Measurements from ENCODE around the gene IBA57. TPM values are rescaled to one million over a fixed set of nuclear protein-coding genes. Genes with fewer than 3 reads are reported as not detected.
"Not testable (repeated sequence)": the region's sequence is repeated elsewhere in the genome, so short reads cannot be mapped to it uniquely, and the experiment has no call there.

Gene IBA57
- polyA plus RNA-seq, 1 donor = 5.3 TPM

- peak; percentile 61 for DNase-seq
Measured at GRCh38 chr1:228212966-228213844, 47.6 kb downstream of the IBA57 start.

- DNase-seq = no peak
Measured at GRCh38 chr1:228213917-228214808, 48.6 kb downstream of the IBA57 start.

GRCh38 chr1:228214921-228215662 is 49.5 kb downstream of the IBA57 start:
- no peak for DNase-seq

GRCh38 chr1:228215663-228216116 is 50.1 kb downstream of the IBA57 start:
- DNase-seq = no peak

DNA sequence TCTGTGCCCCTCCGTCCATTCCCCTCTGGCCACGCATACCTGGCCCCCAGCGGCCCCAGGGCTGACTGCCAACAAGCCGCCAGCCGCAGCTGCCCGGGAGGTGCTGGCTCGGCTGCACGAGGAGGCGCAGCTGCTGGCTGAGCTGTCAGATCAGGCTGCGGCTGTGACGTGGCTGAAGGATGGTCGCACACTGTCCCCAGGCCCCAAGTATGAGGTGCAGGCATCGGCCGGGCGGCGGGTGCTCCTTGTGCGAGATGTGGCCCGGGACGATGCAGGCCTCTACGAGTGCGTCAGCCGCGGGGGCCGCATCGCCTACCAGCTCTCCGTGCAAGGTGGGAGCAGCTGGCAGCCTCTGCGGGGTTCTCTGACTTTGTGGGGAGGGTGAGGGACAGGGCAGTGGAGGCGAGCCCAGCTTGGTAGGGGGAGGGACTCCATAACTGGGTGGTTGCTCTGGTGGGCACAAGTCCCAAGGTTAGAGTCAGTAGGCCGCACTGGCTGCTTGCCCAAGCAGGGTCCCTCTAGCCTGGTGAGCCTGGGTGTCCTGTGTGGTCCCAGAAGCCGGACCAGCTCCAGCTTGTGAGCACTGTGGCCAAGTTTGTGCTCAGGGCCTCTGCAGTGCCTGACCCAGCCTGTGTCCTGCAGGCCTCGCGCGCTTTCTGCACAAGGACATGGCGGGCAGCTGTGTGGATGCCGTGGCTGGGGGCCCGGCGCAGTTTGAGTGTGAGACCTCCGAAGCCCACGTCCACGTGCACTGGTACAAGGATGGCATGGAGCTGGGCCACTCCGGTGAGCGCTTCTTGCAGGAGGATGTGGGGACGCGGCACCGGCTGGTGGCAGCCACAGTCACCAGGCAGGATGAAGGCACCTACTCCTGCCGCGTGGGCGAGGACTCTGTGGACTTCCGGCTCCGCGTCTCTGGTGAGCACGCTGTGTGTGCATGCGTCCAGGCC is 51.0 kb downstream of the IBA57 start:
- no peak for DNase-seq

DNA sequence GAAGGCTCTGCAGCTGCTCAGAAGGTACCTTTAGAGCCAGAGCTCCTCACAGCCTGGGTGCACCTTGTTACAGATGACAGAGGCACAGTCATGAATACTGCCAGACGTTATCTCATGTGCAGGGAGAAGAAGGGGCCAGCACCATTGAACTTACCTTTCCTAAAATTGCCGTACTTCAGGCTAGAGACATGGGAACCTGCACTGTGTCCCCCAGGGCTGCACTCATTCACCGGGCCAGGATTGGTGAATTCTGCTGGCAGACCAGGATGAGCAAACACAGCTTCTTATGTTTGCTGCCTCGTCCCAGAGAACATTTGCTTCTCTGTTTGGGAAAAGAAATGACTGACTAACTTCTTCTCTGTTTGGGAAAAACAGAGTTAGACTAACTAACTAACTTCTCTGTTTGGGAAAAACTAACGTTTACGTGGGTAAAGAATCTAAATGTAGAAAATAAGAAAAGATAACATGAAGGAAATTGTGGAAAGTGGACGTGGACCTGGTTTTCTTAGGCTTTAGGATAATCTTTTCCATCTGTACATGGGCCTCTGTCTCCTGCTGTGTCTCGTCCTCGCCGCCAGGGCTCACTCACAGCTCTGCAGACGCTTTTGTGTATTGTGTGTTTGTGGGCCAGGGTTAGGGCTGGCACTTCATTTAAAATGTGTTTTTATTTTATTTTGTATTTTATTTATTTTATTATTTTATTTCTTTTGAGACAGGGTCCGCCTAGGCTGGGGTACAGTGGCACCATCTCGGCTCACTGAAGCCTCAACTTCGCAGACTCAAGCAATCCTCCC is 52.1 kb downstream of the IBA57 start:
- no peak for DNase-seq

DNA sequence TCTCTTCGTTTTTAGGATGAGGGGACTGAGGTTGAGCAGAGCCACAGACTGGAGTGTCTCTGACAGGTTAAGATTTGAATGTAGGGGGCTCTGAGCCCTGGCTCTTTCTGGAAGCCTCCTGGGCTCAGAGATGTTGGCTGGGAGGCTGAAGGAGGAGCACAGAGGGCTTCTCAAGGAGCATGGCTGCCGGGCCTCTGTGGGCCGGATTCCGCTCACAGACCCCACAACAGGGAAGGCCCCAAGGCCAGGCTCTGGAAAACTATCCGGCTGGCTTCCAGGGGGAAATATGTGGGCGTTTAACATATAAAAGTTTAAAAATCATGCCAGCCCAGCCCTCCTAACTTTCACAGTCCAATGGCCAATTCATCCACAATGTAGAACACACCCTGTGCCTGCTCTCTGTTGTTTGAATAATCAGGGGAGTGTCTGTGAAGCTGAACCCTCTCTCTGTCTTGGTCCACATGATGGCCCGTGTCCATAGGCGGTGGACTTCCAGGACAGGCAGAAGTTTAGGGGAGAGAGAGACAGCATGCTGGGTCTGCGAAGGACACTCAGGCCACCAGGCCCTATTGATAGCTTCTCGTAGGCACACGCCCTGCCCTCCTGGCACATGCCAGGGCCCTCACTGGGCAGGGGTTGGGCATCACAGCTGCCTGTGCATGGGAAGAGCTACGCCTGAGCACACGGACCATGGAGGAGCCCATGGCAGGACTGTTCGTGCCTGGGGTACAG is 53.1 kb downstream of the IBA57 start:
- DNase-seq = no peak

DNA sequence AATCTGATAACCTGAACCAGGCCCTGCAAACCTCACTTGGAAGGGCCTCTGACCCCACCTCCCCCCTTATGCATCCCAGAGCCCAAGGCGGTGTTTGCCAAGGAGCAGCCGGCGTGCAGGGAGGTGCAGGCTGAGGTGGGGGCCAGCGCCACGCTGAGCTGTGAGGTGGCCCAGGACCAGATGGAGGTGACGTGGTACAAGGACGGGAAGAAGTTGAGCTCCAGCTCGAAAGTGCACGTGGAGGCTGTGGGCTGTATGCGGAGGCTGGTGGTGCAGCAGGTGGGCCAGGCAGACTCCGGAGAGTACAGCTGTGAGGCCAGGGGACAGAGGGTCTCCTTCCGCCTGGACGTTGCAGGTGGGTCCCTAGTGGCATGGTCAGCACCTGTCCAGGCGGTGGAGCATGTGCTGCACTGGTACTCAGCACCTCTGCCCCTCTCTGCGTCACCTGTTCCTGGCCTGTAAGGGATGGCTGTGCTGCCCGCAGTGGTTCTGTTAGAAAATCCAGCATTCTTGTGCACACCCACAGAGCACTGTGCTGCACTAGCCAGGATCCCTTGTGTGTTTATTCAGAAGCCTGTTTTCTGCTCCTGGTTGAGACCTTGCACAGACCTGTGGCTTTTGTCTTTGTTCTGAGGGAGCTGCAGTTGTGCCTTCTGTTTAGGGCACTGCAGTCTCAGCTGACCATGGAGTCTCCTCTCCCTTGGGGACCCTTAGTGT is 53.8 kb downstream of the IBA57 start:
- no peak for DNase-seq

GRCh38 chr1:228219962-228220780 is 54.6 kb downstream of the IBA57 start:
- DNase-seq = no peak

- DNase-seq = not testable (repeated sequence)
Measured at GRCh38 chr1:228221097-228221496, 55.5 kb downstream of the IBA57 start.

DNA sequence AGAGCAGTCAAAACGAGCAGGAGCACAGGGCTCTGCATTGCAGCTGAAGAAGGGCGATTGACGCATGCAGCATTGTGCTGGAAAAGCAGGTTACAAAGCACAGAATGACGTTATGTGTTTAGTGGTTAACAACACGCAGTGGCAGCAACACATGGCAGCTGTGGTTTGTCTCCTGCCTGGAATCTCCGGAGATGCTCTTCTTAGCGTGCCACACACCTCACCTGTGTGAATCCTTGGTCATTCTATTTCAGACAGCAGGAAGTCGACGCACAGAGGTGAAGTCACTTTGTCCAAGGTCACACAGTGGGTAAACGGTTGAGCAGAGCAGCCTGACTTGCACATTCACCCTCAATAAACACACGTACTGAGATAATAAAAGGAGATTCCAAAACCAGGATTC is 56.9 kb downstream of the IBA57 start:
- DNase-seq = no peak

- DNase-seq = no peak
Measured at GRCh38 chr1:228224198-228225164, 58.9 kb downstream of the IBA57 start.

GRCh38 chr1:228225165-228225710 is 59.6 kb downstream of the IBA57 start:
- no peak for DNase-seq

DNA sequence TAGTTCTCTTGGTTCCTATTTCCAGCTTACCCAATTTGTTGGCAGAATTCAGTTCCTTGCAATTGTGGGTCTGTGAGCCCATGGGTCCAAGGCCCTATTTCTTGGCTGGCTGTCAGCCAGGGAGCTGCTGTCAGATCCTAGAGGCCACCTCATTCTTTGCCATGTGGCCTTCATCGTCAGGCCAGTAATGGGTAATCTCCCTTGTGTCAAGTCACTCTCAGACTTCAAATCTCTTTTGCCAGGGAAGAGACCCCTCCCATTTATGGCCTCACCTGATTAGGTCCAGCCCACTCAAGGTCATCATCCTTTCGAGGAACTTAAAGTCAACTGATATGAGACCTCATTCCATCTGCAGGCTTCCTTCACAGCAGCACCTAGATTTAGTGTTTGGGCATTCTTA is 60.1 kb downstream of the IBA57 start:
- no peak for DNase-seq

DNA sequence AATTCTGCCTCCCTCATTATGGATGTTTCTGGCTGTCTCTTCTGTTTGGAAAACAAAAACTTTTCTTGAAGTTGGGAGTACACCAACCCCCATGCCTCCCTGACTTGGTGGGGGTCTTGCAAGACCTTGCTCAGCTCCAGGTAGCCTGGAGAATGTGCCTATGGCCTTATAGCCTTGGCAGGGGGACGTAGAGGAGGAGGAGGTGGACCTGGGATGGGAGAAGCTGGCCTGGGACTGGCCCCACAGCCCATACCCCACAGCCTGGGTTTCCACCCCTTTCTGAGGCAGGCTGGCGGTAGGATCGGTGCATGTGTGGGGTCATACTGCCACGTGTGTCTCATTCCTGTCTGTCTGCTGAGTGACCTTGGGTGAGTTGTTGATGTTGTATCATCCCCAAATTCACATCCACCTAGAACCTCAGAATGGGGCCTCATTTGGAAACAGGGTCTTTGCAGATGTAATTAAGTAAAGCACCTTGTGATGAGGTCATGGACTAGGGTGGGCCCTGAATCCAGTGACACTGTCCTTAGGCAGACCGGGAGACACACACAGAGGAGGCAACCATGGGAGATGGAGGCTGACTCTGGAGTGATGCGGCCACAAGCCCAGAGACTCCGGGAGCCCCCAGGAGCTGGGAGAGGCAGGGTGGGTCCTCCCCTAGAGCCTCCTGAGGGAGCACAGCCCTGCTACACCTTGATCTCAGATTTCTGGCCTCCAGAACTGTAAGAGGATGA is 60.7 kb downstream of the IBA57 start:
- no peak for DNase-seq

Measured in hindlimb muscle (tissue), 1 donor.